ENCODE results near the gene LCE2B.
"Not testable (repeated sequence)": the region's sequence is repeated elsewhere in the genome, so short reads cannot be mapped to it uniquely, and the experiment has no call there.

LCE2B gene

DNA sequence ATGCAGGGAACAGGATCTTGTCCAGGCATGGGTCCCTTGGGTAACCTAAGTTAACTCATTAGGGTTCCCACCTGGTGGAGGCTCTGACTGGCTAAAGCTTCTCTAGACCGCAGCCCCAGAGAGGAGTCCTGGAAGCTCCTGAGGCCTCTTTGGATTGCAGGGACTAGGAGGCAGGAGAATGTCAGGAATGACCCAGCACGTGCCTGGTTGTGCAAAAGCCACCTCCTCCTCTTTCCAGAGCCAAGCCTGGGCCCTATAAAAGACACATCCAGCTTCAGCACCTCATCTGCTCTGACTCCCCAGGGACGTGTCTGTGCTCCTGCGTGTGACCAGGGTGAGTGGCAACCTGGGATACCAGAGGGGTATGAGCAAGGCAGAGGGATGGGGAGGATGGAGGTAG lies at the start of gene LCE2B:
Gene LCE2B (plus strand): TSS at position 301 of the 400 bp plus-strand sequence. CDS start 721 bp downstream, outside the sequence.
- DNase-seq, result not testable (repeated sequence)

DNA sequence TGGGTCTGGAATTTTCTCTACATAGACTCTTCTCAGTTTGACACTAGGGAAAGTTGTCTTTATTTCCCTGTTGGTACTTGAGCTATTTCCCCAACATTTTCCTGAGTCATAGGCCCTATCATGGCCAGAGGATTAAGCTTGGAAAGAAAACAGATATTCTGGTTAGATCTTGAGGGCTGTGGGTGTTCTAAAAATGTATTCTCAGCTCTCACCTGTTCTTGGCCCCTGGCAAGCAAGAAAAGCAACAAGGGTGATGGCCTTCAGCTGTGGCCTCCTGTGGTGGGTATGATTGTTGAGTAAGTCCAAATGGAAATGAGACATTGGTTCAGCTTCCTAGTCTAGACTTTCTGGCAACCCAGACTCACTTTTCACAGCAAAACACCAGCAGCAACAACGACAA lies 45.6 kb upstream of the LCE2B start:
- DNase-seq, result no peak

GRCh38 chr1:152643945-152644344 lies 42.0 kb upstream of the LCE2B start:
- no peak for DNase-seq

GRCh38 chr1:152645146-152645545 lies 40.8 kb upstream of the LCE2B start:
- DNase-seq, result no peak

- no peak for DNase-seq
Observed at GRCh38 chr1:152646656-152647055, 39.3 kb upstream of the LCE2B start.

GRCh38 chr1:152654110-152654509 lies 31.8 kb upstream of the LCE2B start:
- no peak for DNase-seq

GRCh38 chr1:152656459-152656858 lies 29.5 kb upstream of the LCE2B start:
- DNase-seq, result no peak

GRCh38 chr1:152657677-152658076 lies 28.2 kb upstream of the LCE2B start:
- DNase-seq, result no peak

DNA sequence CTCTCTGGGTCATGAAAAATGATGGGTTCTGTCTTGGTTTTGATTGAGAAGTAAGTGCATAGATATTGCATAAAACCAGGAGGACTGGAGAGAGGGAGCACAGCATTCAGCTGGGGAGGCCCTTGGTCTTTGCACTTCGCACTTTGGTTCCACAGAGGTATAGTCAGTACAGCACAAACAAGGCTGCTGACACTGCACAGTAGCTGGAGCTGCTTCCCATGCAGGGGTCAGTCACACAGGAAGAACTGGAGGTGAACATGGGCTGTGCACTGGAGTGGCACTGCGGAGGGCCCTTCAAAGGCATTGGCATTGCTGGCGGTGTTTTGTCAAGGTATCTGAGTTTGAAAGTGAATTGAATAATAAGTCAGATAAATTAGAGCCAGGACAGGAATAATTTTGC lies 27.3 kb upstream of the LCE2B start:
- no peak for DNase-seq

GRCh38 chr1:152663098-152663497 lies 22.8 kb upstream of the LCE2B start, which contains the start of gene LCE2D:
Gene LCE2D (plus strand): TSS chr1:152663380. CDS start chr1:152664106, 726 bp downstream.
- DNase-seq, result no peak

- DNase-seq, result not testable (repeated sequence)
Observed at GRCh38 chr1:152666171-152666570, 19.8 kb upstream of the LCE2B start.

- no peak for DNase-seq
Observed at GRCh38 chr1:152667648-152668047, 18.3 kb upstream of the LCE2B start.

DNA sequence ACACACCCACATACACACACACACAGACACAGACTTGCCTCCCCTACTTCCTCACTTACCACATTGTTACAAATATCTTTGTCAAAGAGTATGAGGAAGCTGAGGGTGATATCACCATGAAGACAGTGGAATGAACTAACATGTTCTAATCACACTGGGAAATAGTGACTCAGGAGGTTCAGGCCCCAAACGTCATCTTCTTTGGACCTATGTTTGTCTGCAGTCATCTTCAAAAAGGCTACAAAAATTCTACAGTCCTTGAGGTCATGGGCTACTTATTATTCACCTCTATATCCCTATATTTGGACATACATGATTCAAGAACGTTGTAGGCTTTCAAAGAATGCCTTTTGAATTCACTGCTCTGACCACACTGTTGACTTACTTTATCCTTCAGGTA lies 12.9 kb upstream of the LCE2B start:
- DNase-seq, result no peak

- DNase-seq, result not testable (repeated sequence)
Observed at GRCh38 chr1:152674983-152675382, 10.9 kb upstream of the LCE2B start, which contains the start of gene LCE2C. Gene LCE2C (plus strand): TSS chr1:152675279. CDS start chr1:152676016, 737 bp downstream.

GRCh38 chr1:152679459-152679858 lies 6.5 kb upstream of the LCE2B start:
- no peak for DNase-seq

DNA sequence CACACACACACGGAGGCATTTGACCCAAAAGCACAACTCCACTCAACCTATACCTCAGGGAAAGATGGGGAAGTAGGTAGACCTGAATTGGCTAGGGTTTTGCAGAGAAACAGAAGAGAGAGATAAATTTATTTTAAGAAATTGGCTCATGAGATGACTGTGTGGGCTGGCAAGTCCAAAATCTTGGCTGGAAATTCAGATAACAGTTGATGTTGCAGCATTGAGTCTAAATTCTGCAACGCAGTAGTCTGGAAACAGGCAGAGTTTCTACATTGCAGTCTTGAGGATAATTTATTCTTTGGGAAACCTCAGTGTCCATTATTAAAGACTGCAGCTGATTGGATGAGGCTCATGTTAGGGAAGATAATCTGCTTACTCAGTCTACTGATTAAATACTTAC lies 4.3 kb upstream of the LCE2B start:
- DNase-seq, result no peak

- DNase-seq, result no peak
Observed at GRCh38 chr1:152683846-152684245, 2.1 kb upstream of the LCE2B start.

- no peak for DNase-seq
Observed at GRCh38 chr1:152697701-152698600, 12.0 kb downstream of the LCE2B start, which contains the start of gene LCE2A. Gene LCE2A (plus strand): TSS chr1:152698345. CDS start chr1:152698902, 557 bp downstream.

- no peak for DNase-seq
Observed at GRCh38 chr1:152699746-152700145, 13.8 kb downstream of the LCE2B start.

GRCh38 chr1:152707860-152708259 lies 21.9 kb downstream of the LCE2B start, which contains the start of gene LCE4A:
Gene LCE4A (plus strand): TSS chr1:152708160. CDS start chr1:152709076, 916 bp downstream.
- no peak for DNase-seq

DNA sequence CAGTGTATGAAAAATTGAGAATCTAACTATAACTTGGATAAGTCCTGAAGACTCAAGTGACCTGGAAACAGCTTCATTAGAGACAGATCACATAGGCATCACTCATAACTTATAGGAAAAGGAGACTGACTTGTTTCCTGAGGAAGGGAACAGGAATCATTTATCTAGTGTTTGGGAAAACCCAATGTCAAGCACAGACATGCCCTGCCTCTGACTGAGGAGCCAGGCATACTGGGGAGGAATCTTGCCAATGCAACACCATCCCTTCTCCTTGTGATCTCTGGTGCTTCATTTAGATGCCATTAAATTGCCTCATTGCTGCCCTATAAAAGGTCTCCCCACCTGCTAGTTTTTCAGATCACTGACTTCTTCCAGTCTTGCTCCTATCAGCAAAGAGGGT lies 32.3 kb downstream of the LCE2B start:
- DNase-seq, result no peak

DNA sequence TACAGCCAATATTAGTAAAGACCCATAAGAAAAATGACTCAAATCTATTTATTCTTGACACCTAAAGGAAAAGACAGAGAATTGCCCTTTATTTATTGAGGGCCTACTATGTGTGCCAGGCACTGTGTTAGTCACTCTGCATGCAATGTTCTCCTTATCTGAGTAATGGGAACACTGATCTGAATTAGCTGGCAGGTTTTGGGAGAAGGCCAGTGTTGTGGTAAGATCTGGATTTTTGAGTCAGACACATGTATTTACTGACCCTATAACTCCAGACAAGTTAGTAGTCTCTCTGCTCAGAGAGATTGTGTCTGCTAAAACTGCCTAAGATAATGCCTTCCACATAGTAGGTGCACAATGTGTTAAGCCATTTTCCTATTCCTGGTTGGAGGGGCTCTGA lies 39.3 kb downstream of the LCE2B start:
- DNase-seq, result no peak

DNA sequence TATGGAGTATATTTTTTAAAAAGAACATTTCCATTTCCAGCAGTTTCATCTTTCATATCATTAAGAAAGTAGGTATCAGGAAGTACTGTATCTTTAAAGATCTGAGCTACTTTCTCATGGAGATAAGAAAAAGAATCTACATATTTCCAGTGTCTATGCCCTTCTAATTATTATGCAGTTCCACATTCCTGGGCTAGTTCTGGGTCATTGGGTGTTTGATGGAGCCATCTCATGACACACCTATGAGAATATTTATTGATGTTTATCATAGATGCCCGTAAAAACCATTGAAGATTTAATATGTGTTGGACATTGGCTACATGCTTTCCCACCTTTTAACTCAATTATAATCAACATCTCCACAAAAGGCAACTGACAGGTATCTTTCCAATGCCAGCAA lies 43.1 kb downstream of the LCE2B start:
- DNase-seq, result no peak

DNA sequence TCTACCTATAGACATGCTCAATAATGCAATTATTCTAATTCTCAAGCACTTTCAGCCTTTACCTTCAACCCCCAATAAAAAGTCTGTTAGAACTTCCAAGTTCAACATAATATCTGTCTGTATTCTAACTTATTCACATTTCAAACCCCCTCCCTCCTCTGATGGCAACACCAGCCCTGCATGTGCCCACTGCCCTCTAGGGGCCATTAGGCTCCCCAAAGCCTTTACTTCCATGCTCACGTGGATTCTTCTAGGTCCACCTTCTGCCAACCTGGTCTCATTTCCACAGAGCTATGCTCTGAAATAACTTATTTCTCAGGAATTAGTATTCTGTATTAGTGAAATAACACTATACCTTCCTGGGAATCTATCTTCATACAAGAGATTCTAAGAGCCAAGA lies 49.7 kb downstream of the LCE2B start:
- DNase-seq, result no peak

Measured in T1000 (cell line).